CD4-positive, alpha-beta memory T cell (primary cell): ENCODE results near the gene PRSS57. TPM values are rescaled to one million over a fixed set of nuclear protein-coding genes. Genes with fewer than 3 reads are reported as not detected.

ENCODE experiments used
- CTCF ChIA-PET: fragments of 350-600 bp; sonication (Branson Sonifier 250); formaldehyde crosslinking; loops from one replicate; lab custom pipeline; 2021; ENCODE audit warnings: inconsistent platforms; ENCODE audit not compliant: partially characterized antibody; lab: Charles Lee
- POLR2A ChIA-PET: fragments of 350-600 bp; sonication (Branson Sonifier 250); formaldehyde crosslinking; loops from one replicate; lab custom pipeline; 2021; ENCODE audit not compliant: partially characterized antibody; lab: Charles Lee
- DNase-seq, 5 donors: peaks; one replicate each; pipeline versions ENCODE4 v3.0.0 to v3.0.0-alpha.2; 2020 to 2022; ENCODE audit warnings: mixed read lengths in 1 of 5
- H3K27ac ChIP-seq: one replicate; pipeline ENCODE4 v1.7.0; 2013; ENCODE audit warnings: low read depth, low read length
- H3K27me3 ChIP-seq: 2 replicates; pipeline ENCODE4 v1.7.0; 2013; ENCODE audit warnings: mild to moderate bottlenecking, low read length, moderate library complexity; ENCODE audit not compliant: insufficient read depth
- H3K36me3 ChIP-seq: 2 replicates; pipeline ENCODE4 v1.7.0; 2013; ENCODE audit warnings: mild to moderate bottlenecking, low read length, moderate library complexity; ENCODE audit not compliant: insufficient read depth
- H3K4me1 ChIP-seq: 2 replicates; pipeline ENCODE4 v1.7.0; 2013; ENCODE audit warnings: mild to moderate bottlenecking, low read length, moderate library complexity; ENCODE audit not compliant: insufficient read depth
- H3K4me3 ChIP-seq, 2 donors: one replicate each; pipeline ENCODE4 v1.7.0; 2013; ENCODE audit warnings: low read length in 2 of 2, mild to moderate bottlenecking in 1 of 2
- H3K9me3 ChIP-seq, 2 donors: one replicate each; pipeline ENCODE4 v1.7.0; 2013; ENCODE audit warnings: low read length in 2 of 2, control low read depth in 1 of 2; ENCODE audit not compliant: control insufficient read depth in 1 of 2
- H3K27ac Mint-ChIP-seq, 7 donors: one replicate each; pipeline ENCODE4 v1.8.0; 2020 to 2021; ENCODE audit warnings: mixed read lengths in 7 of 7, mild to moderate bottlenecking in 6 of 7, inconsistent platforms in 3 of 7, moderate library complexity in 3 of 7
- H3K27me3 Mint-ChIP-seq, 2 donors: one replicate each; pipeline ENCODE4 v1.8.0; 2020 to 2021; ENCODE audit warnings: mixed read lengths in 2 of 2
- H3K36me3 Mint-ChIP-seq, 2 donors: one replicate each; pipeline ENCODE4 v1.8.0; 2020 to 2021; ENCODE audit warnings: mixed read lengths in 2 of 2, inconsistent platforms in 1 of 2, mild to moderate bottlenecking in 1 of 2
- H3K4me1 Mint-ChIP-seq, 4 donors: one replicate each; pipeline ENCODE4 v1.8.0; 2020 to 2021; ENCODE audit warnings: mixed read lengths in 4 of 4, mild to moderate bottlenecking in 1 of 4
- H3K4me3 Mint-ChIP-seq, 8 donors: one replicate each; pipeline ENCODE4 v1.8.0; 2020 to 2021; ENCODE audit warnings: mixed read lengths in 8 of 8, mild to moderate bottlenecking in 7 of 8, moderate library complexity in 6 of 8, inconsistent platforms in 3 of 8
- H3K9me3 Mint-ChIP-seq, 8 donors: one replicate each; pipeline ENCODE4 v1.8.0; 2020 to 2021; ENCODE audit warnings: mixed read lengths in 8 of 8, mild to moderate bottlenecking in 5 of 8, inconsistent platforms in 3 of 8, moderate library complexity in 1 of 8
- intact Hi-C: fragments of 100-400 bp; cut with micrococcal nuclease; formaldehyde crosslinking; loops from one replicate; pipeline ENCODE4 v1.15.1; 2023
- polyA plus RNA-seq, 2 donors: library from polyadenylated mRNA; unstranded; fragments of 300-500 nt; fragmentation: Illumina TruSeq; gene quantifications; one replicate each; pipeline ENCODE4 v1.2.3, GENCODE V29; 2021
- total RNA-seq, 2 experiments: library from RNA; stranded (reverse); gene quantifications; one replicate each; pipeline ENCODE4 v1.2.3, GENCODE V29; 2021

The PRSS57 gene
- total and polyA plus RNA-seq, 4 experiments from 2014 or later = not detected

GRCh38 chr19:661427-662196 lies 33.6 kb downstream of the PRSS57 start:
- Histone ChIP-seq H3K36me3 (peaks cover 6% of the 10 kb centered on the region), H3K27me3 (no peaks in the 10 kb centered on the region), H3K4me3 (peak overlapping the region; percentile 83 to 99), H3K4me1 (peaks cover 61% of the 10 kb centered on the region), H3K9me3 (no peaks in the 10 kb centered on the region), H3K27ac (peak overlapping the region; percentile 96)
- Mint-ChIP-seq H3K36me3 (peaks cover 3 to 30% of the 10 kb centered on the region in 2 donors), H3K4me1 (peaks cover 9 to 65% (median 44%) of the 10 kb centered on the region in 4 donors), H3K27ac (peak overlapping the region; percentile 97 to 100 (median 99)), H3K9me3 (peaks cover 0 to 2% (median 0%) of the 10 kb centered on the region in 8 donors), H3K27me3 (peaks cover 0 to 3% of the 10 kb centered on the region in 2 donors), H3K4me3 (peak overlapping the region; percentile 94 to 100 (median 98))
- peak; percentile 75 to 86 (median 78) for DNase-seq
- intact Hi-C loops = loop anchor here (1.0 to 2.0 kb wide), 3 partner anchors 23 to 155 kb away; partner anchors contain the start of genes FGF22 and TPGS1
- ChIA-PET CTCF (interaction anchor here (1.2 kb wide), 1 partner anchor 34 kb away, joined by 7 read pairs; no protein-coding TSS in a partner anchor), POLR2A (interaction anchor here (0.5 to 6.1 kb wide), 16 partner anchors 13 to 542 kb away, joined by 3 to 54 read pairs (median 6); partner anchors contain the start of genes ARHGAP45, CDC34, FGF22 and POLRMT)

GRCh38 chr19:660793-661426 lies 34.3 kb downstream of the PRSS57 start:
- peak overlapping the region; percentile 97 to 100 (median 99) for H3K27ac Mint-ChIP-seq
- Histone ChIP-seq H3K4me3 (peak overlapping the region; percentile 83 to 99), H3K36me3 (peaks cover 6% of the 10 kb centered on the region), H3K27me3 (no peaks in the 10 kb centered on the region), H3K27ac (peak overlapping the region; percentile 96), H3K4me1 (peaks cover 68% of the 10 kb centered on the region), H3K9me3 (no peaks in the 10 kb centered on the region)
- no peak for DNase-seq
- H3K27me3 Mint-ChIP-seq = peaks cover 0 to 3% of the 10 kb centered on the region in 2 donors
- ChIA-PET CTCF (interaction anchor here (1.2 kb wide), 1 partner anchor 34 kb away, joined by 7 read pairs; no protein-coding TSS in a partner anchor), POLR2A (interaction anchor here (0.5 to 6.1 kb wide), 19 partner anchors 12 to 543 kb away, joined by 3 to 54 read pairs (median 4); partner anchors contain the start of genes ARHGAP45, CDC34, FGF22 and POLRMT)
- peak overlapping the region; percentile 94 to 100 (median 98) for H3K4me3 Mint-ChIP-seq
- peaks cover 13 to 72% (median 49%) of the 10 kb centered on the region in 4 donors for H3K4me1 Mint-ChIP-seq
- H3K36me3 Mint-ChIP-seq = peaks cover 3 to 35% of the 10 kb centered on the region in 2 donors
- peaks cover 0 to 4% (median 0%) of the 10 kb centered on the region in 8 donors for H3K9me3 Mint-ChIP-seq
- intact Hi-C loops = loop anchor here (1.0 to 2.0 kb wide), 3 partner anchors 22 to 51 kb away; partner anchors contain the start of genes FGF22 and POLRMT

- intact Hi-C loops = no loop called here
- ChIA-PET POLR2A (interaction anchor here (0.6 to 6.1 kb wide), 6 partner anchors 9 to 148 kb away, joined by 3 to 54 read pairs (median 24); partner anchors contain the start of gene POLRMT), CTCF (no interaction called here)
- Mint-ChIP-seq H3K27ac (peak overlapping the region; percentile 97 to 100 (median 99)), H3K4me3 (peak overlapping the region; percentile 94 to 100 (median 98)), H3K36me3 (peaks cover 3 to 39% of the 10 kb centered on the region in 2 donors), H3K4me1 (peaks cover 24 to 75% (median 52%) of the 10 kb centered on the region in 4 donors), H3K27me3 (peaks cover 0 to 3% of the 10 kb centered on the region in 2 donors), H3K9me3 (peaks cover 0 to 4% (median 0%) of the 10 kb centered on the region in 8 donors)
- peak; percentile 43 to 87 (median 50) for DNase-seq
- peaks cover 64% of the 10 kb centered on the region for H3K4me1 ChIP-seq
- peak overlapping the region in 1 of 2 donors; percentile 83 for H3K4me3 ChIP-seq
- peaks cover 6% of the 10 kb centered on the region for H3K36me3 ChIP-seq
- H3K9me3 ChIP-seq = no peaks in the 10 kb centered on the region
- peak overlapping the region; percentile 96 for H3K27ac ChIP-seq
- H3K27me3 ChIP-seq = no peaks in the 10 kb centered on the region
Observed at GRCh38 chr19:658916-659839, 36.1 kb downstream of the PRSS57 start.

- Histone ChIP-seq H3K27ac (peak overlapping the region; percentile 96), H3K36me3 (peaks cover 14% of the 10 kb centered on the region), H3K4me1 (peaks cover 65% of the 10 kb centered on the region), H3K9me3 (no peaks in the 10 kb centered on the region), H3K4me3 (no peak overlapping the region), H3K27me3 (no peaks in the 10 kb centered on the region)
- Mint-ChIP-seq H3K27ac (peak overlapping the region; percentile 32 to 100 (median 71)), H3K4me3 (peak overlapping the region in 5 of 8 donors; percentile 21 to 63 (median 48)), H3K4me1 (peaks cover 22 to 68% (median 51%) of the 10 kb centered on the region in 4 donors), H3K9me3 (peaks cover 0 to 2% (median 0%) of the 10 kb centered on the region in 8 donors), H3K36me3 (peaks cover 3 to 43% of the 10 kb centered on the region in 2 donors), H3K27me3 (peaks cover 0 to 3% of the 10 kb centered on the region in 2 donors)
- POLR2A ChIA-PET = interaction anchor here (0.6 to 6.1 kb wide), 4 partner anchors 21 to 47 kb away, joined by 4 to 54 read pairs (median 30); partner anchors contain the start of gene POLRMT
- DNase-seq = no peak
- CTCF ChIA-PET = no interaction called here
- intact Hi-C loops = no loop called here
Observed at GRCh38 chr19:658059-658839, 37.0 kb downstream of the PRSS57 start.

- peaks cover 0 to 3% of the 10 kb centered on the region in 2 donors for H3K27me3 Mint-ChIP-seq
- no peak for DNase-seq
- H3K36me3 Mint-ChIP-seq = peaks cover 3 to 43% of the 10 kb centered on the region in 2 donors
- intact Hi-C loops = no loop called here
- H3K27ac Mint-ChIP-seq = peak overlapping the region in 5 of 7 donors; percentile 24 to 100 (median 57)
- H3K4me1 ChIP-seq = peaks cover 67% of the 10 kb centered on the region
- POLR2A ChIA-PET = interaction anchor here (0.9 kb wide), 1 partner anchor 73 kb away, joined by 3 read pairs; no protein-coding TSS in a partner anchor
- H3K36me3 ChIP-seq = peaks cover 20% of the 10 kb centered on the region
- peak overlapping the region; percentile 40 for H3K27ac ChIP-seq
- no peak overlapping the region for H3K4me3 ChIP-seq
- peaks cover 22 to 67% (median 51%) of the 10 kb centered on the region in 4 donors for H3K4me1 Mint-ChIP-seq
- H3K9me3 ChIP-seq = no peaks in the 10 kb centered on the region
- peak overlapping the region in 3 of 8 donors; percentile 13 to 25 (median 17) for H3K4me3 Mint-ChIP-seq
- CTCF ChIA-PET = no interaction called here
- H3K27me3 ChIP-seq = no peaks in the 10 kb centered on the region
- H3K9me3 Mint-ChIP-seq = peaks cover 0 to 2% (median 0%) of the 10 kb centered on the region in 8 donors
Observed at GRCh38 chr19:657611-658010, 37.6 kb downstream of the PRSS57 start.
